Lower leg skin (tissue), 3 donors: ENCODE results near the gene SLC12A4.

Experiments used
- POLR2A ChIP-seq, 2 donors: fragments of 450-650 bp; IDR thresholded peaks; one replicate each; pipeline ENCODE4 v1.6.1; 2016 to 2017; ENCODE audit warnings: antibody characterized with exemption in 2 of 2, mild to moderate bottlenecking in 1 of 2, moderate library complexity in 1 of 2
- TF ChIP-seq, protein P1 (sequence below), 3 donors: fragments of 450-650 bp; IDR thresholded peaks; one replicate each; pipeline ENCODE4 v1.5.1; 2016; ENCODE audit warnings: antibody characterized with exemption in 3 of 3, mild to moderate bottlenecking in 3 of 3, moderate library complexity in 2 of 3

DNA sequence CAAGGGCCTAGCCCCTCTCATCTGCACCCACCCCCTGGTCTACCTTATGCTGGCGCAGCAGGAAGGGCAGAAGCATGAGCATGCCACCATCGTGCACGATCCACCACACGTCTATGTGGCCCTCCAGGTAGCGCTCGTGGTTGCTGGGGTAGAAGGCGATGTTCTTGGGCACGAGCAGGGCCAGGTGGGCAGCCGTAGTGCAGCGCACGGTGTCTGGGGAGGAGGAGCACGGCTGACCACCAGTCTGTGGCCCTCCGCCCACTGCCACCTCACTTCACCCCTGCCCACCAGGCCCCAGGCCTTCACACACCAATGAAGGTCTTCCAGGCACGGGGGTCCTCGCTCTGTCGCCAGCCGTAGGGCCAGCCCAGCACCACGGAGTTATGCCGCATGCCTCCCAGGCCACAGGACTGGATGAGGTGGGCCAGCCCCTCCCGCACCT is 22.3 kb downstream of the SLC12A4 start:
- TF ChIP-seq, protein P1, sequence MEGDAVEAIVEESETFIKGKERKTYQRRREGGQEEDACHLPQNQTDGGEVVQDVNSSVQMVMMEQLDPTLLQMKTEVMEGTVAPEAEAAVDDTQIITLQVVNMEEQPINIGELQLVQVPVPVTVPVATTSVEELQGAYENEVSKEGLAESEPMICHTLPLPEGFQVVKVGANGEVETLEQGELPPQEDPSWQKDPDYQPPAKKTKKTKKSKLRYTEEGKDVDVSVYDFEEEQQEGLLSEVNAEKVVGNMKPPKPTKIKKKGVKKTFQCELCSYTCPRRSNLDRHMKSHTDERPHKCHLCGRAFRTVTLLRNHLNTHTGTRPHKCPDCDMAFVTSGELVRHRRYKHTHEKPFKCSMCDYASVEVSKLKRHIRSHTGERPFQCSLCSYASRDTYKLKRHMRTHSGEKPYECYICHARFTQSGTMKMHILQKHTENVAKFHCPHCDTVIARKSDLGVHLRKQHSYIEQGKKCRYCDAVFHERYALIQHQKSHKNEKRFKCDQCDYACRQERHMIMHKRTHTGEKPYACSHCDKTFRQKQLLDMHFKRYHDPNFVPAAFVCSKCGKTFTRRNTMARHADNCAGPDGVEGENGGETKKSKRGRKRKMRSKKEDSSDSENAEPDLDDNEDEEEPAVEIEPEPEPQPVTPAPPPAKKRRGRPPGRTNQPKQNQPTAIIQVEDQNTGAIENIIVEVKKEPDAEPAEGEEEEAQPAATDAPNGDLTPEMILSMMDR (IDR thresholded peaks at IDR 0.05), result no peak
- no peak for TF ChIP-seq POLR2A (IDR thresholded peaks at IDR 0.05)
